ENCODE data around the gene PPP1R1A.

GRCh38 chr12:54596526-54596946 is 8.1 kb upstream of the PPP1R1A start:
- peak; percentile 50 to 80 (median 61) for TF ChIP-seq CTCF (IDR thresholded peaks at IDR 0.05)
- TF ChIP-seq POLR2A (IDR thresholded peaks at IDR 0.05) = no peak

All from uterus (tissue), 2 donors.